ENCODE measurements around the gene ZNF763. TPM values are rescaled to one million over a fixed set of nuclear protein-coding genes. Genes with fewer than 3 reads are reported as not detected.
"Not testable (repeated sequence)": the region's sequence is repeated elsewhere in the genome, so short reads cannot be mapped to it uniquely, and the experiment has no call there.

ZNF763 gene
- total and polyA plus RNA-seq, 4 donors, result 3.2 to 7.2 (median 4.7) TPM

- H3K4me3 ChIP-seq, result no peak overlapping the region
- H3K27ac ChIP-seq (ENCODE audit: low read depth in 1 of 2, low read length in 1 of 2), result no peak overlapping the region
- H3K36me3 ChIP-seq (ENCODE audit: control insufficient read depth in 4 of 4, insufficient read depth in 4 of 4, low read length in 4 of 4), result peaks cover 0 to 30% (median 5%) of the 10 kb centered on the region in 4 donors
- no peak for TF ChIP-seq CTCF (IDR thresholded peaks at IDR 0.05; ENCODE audit: control extremely low read depth, extremely low read depth)
- 96 to 97% methylated on average over 3 of the region's 3 CpGs for WGBS, 2 donors
- H3K9me3 ChIP-seq (ENCODE audit: control insufficient read depth in 4 of 4, insufficient read depth in 3 of 4, low read length in 3 of 4), result peaks cover 0 to 7% (median 2%) of the 10 kb centered on the region in 4 donors
- no peak for ATAC-seq (ENCODE audit: insufficient read depth, low FRiP score)
- no peaks in the 10 kb centered on the region for H3K27me3 ChIP-seq (ENCODE audit: control insufficient read depth in 3 of 3, insufficient read depth in 3 of 3, low read length in 2 of 3)
- no peak overlapping the region for H3K9ac ChIP-seq (ENCODE audit: insufficient read depth in 1 of 2, low read length in 2 of 2)
- peaks cover 0 to 12% (median 2%) of the 10 kb centered on the region in 5 donors for H3K4me1 ChIP-seq (ENCODE audit: control insufficient read depth in 5 of 5, insufficient read depth in 5 of 5, low read length in 5 of 5)
- no peak for DNase-seq
Measured at GRCh38 chr19:11927227-11927626, 37.6 kb upstream of the ZNF763 start.

- Histone ChIP-seq H3K27ac (ENCODE audit: low read depth in 1 of 2, low read length in 1 of 2) (no peak overlapping the region), H3K4me1 (ENCODE audit: control insufficient read depth in 5 of 5, insufficient read depth in 5 of 5, low read length in 5 of 5) (peaks cover 0 to 3% (median under 1%) of the 10 kb centered on the region in 5 donors), H3K9ac (ENCODE audit: insufficient read depth in 1 of 2, low read length in 2 of 2) (no peak overlapping the region), H3K4me3 (no peak overlapping the region), H3K9me3 (ENCODE audit: control insufficient read depth in 4 of 4, insufficient read depth in 3 of 4, low read length in 3 of 4) (peaks cover 0 to 14% (median 4%) of the 10 kb centered on the region in 4 donors), H3K36me3 (ENCODE audit: control insufficient read depth in 4 of 4, insufficient read depth in 4 of 4, low read length in 4 of 4) (peaks cover 0 to 35% (median 7%) of the 10 kb centered on the region in 4 donors), H3K27me3 (ENCODE audit: control insufficient read depth in 3 of 3, insufficient read depth in 3 of 3, low read length in 2 of 3) (no peaks in the 10 kb centered on the region)
- ATAC-seq (ENCODE audit: insufficient read depth, low FRiP score) (no peak), DNase-seq (no peak)
- TF ChIP-seq CTCF (IDR thresholded peaks at IDR 0.05; ENCODE audit: control extremely low read depth, extremely low read depth), result no peak
- 74 to 77% methylated on average over 3 of the region's 3 CpGs for WGBS, 2 donors
Measured at GRCh38 chr19:11931051-11931450, 33.8 kb upstream of the ZNF763 start.

- no peak overlapping the region for H3K27ac ChIP-seq (ENCODE audit: low read depth in 1 of 2, low read length in 1 of 2)
- H3K9me3 ChIP-seq (ENCODE audit: control insufficient read depth in 4 of 4, insufficient read depth in 3 of 4, low read length in 3 of 4), result peaks cover 0 to 14% (median 4%) of the 10 kb centered on the region in 4 donors
- no peak overlapping the region for H3K9ac ChIP-seq (ENCODE audit: insufficient read depth in 1 of 2, low read length in 2 of 2)
- ATAC-seq (ENCODE audit: insufficient read depth, low FRiP score) (no peak), DNase-seq (no peak)
- H3K4me3 ChIP-seq, result no peak overlapping the region
- no peak for TF ChIP-seq CTCF (IDR thresholded peaks at IDR 0.05; ENCODE audit: control extremely low read depth, extremely low read depth)
- H3K36me3 ChIP-seq (ENCODE audit: control insufficient read depth in 4 of 4, insufficient read depth in 4 of 4, low read length in 4 of 4), result peaks cover 0 to 35% (median 7%) of the 10 kb centered on the region in 4 donors
- H3K27me3 ChIP-seq (ENCODE audit: control insufficient read depth in 3 of 3, insufficient read depth in 3 of 3, low read length in 2 of 3), result no peaks in the 10 kb centered on the region
- WGBS, 2 donors, result 97% methylated on average over 3 of the region's 3 CpGs
- peaks cover 0 to 2% (median 0%) of the 10 kb centered on the region in 5 donors for H3K4me1 ChIP-seq (ENCODE audit: control insufficient read depth in 5 of 5, insufficient read depth in 5 of 5, low read length in 5 of 5)
Measured at GRCh38 chr19:11931513-11931912, 33.3 kb upstream of the ZNF763 start.

GRCh38 chr19:11935829-11936228, 29.0 kb upstream of the ZNF763 start:
- H3K4me1 ChIP-seq (ENCODE audit: control insufficient read depth in 5 of 5, insufficient read depth in 5 of 5, low read length in 5 of 5); DNase-seq; H3K4me3 ChIP-seq; H3K27ac ChIP-seq (ENCODE audit: low read depth in 1 of 2, low read length in 1 of 2); ATAC-seq (ENCODE audit: insufficient read depth, low FRiP score); H3K9ac ChIP-seq (ENCODE audit: insufficient read depth in 1 of 2, low read length in 2 of 2); H3K27me3 ChIP-seq (ENCODE audit: control insufficient read depth in 3 of 3, insufficient read depth in 3 of 3, low read length in 2 of 3): not testable (repeated sequence)
- Histone ChIP-seq H3K9me3 (ENCODE audit: control insufficient read depth in 4 of 4, insufficient read depth in 3 of 4, low read length in 3 of 4) (peaks cover 0 to 17% (median 3%) of the 10 kb centered on the region in 4 donors), H3K36me3 (ENCODE audit: control insufficient read depth in 4 of 4, insufficient read depth in 4 of 4, low read length in 4 of 4) (peaks cover 0 to 15% (median 7%) of the 10 kb centered on the region in 4 donors)
- 95 to 97% methylated on average over 3 of the region's 3 CpGs for WGBS, 2 donors

GRCh38 chr19:11938383-11938782, 26.5 kb upstream of the ZNF763 start:
- 94 to 98% methylated on average over 3 of the region's 3 CpGs for WGBS, 2 donors
- not testable (repeated sequence) for H3K27me3 ChIP-seq (ENCODE audit: control insufficient read depth in 3 of 3, insufficient read depth in 3 of 3, low read length in 2 of 3); ATAC-seq (ENCODE audit: insufficient read depth, low FRiP score)

GRCh38 chr19:11941361-11941887, 23.4 kb upstream of the ZNF763 start:
- DNase-seq; H3K4me1 ChIP-seq (ENCODE audit: control insufficient read depth in 5 of 5, insufficient read depth in 5 of 5, low read length in 5 of 5); H3K27me3 ChIP-seq (ENCODE audit: control insufficient read depth in 3 of 3, insufficient read depth in 3 of 3, low read length in 2 of 3); ATAC-seq (ENCODE audit: insufficient read depth, low FRiP score); H3K9ac ChIP-seq (ENCODE audit: insufficient read depth in 1 of 2, low read length in 2 of 2); H3K27ac ChIP-seq (ENCODE audit: low read depth in 1 of 2, low read length in 1 of 2); H3K4me3 ChIP-seq: not testable (repeated sequence)
- Histone ChIP-seq H3K36me3 (ENCODE audit: control insufficient read depth in 4 of 4, insufficient read depth in 4 of 4, low read length in 4 of 4) (peaks cover 10 to 36% (median 12%) of the 10 kb centered on the region in 4 donors), H3K9me3 (ENCODE audit: control insufficient read depth in 4 of 4, insufficient read depth in 3 of 4, low read length in 3 of 4) (peaks cover 12 to 50% (median 37%) of the 10 kb centered on the region in 4 donors)
- WGBS, 2 donors, result 98 to 99% methylated on average over 29 of the region's 29 CpGs

More at GRCh38 chr19:11938383-11938782, 26.5 kb upstream of the ZNF763 start:
- H3K9ac ChIP-seq (ENCODE audit: insufficient read depth in 1 of 2, low read length in 2 of 2); H3K27ac ChIP-seq (ENCODE audit: low read depth in 1 of 2, low read length in 1 of 2); H3K4me1 ChIP-seq (ENCODE audit: control insufficient read depth in 5 of 5, insufficient read depth in 5 of 5, low read length in 5 of 5); DNase-seq; H3K4me3 ChIP-seq: not testable (repeated sequence)
- Histone ChIP-seq H3K9me3 (ENCODE audit: control insufficient read depth in 4 of 4, insufficient read depth in 3 of 4, low read length in 3 of 4) (peaks cover 4 to 33% (median 20%) of the 10 kb centered on the region in 4 donors), H3K36me3 (ENCODE audit: control insufficient read depth in 4 of 4, insufficient read depth in 4 of 4, low read length in 4 of 4) (peaks cover 5 to 14% (median 7%) of the 10 kb centered on the region in 4 donors)

Data from lung (tissue), 12 donors.